CMK (cell line): ENCODE measurements around the gene CBLL1.
A peak's percentile ranks its signal among the peaks of the same experiment; 100 is the strongest.

Experiments used
- DNase-seq: peaks from one replicate; pipeline ENCODE4 v3.0.0-alpha.2; 2010; ENCODE audit warnings: low read depth

The CBLL1 gene

GRCh38 chr7:107742678-107743566 is 1.0 kb upstream of the CBLL1 start:
- peak; percentile 27 for DNase-seq

DNA sequence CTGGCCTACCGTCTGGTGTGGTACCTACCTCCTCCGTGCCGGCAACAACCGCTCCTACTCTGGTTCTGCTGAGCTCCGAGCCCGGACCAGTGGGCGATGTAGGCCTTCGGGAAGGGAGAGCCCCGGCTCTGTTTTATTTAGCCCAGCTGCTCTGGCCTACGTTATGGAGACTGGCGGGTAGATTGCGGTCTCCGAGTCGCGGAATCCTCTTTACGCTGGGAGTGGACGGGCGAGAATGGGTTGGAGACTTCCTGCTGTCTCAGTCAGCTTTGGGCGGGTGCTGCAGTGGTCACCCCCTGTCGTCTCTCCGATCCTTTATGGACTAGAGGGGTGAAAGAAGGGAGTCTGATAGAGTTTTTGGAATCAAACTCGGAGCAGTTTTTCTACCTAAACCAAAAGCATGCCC is 406 bp downstream of the CBLL1 start:
- DNase-seq = peak; percentile 9

- no peak for DNase-seq
Observed at GRCh38 chr7:107746006-107746405, 2.1 kb downstream of the CBLL1 start.

- DNase-seq = no peak
Observed at GRCh38 chr7:107751113-107751512, 7.2 kb downstream of the CBLL1 start.

- DNase-seq = no peak
Observed at GRCh38 chr7:107754642-107755041, 10.7 kb downstream of the CBLL1 start.

DNA sequence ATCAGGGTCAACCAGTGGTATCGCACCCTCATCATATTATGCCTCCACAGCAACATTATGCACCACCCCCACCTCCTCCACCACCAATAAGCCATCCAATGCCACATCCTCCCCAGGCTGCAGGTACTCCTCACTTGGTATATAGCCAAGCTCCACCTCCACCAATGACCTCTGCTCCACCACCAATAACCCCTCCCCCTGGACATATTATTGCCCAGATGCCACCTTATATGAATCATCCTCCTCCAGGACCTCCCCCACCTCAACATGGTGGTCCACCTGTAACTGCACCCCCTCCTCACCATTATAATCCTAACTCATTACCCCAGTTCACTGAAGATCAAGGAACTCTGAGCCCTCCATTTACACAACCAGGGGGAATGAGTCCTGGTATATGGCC is 14.7 kb downstream of the CBLL1 start:
- no peak for DNase-seq

DNA sequence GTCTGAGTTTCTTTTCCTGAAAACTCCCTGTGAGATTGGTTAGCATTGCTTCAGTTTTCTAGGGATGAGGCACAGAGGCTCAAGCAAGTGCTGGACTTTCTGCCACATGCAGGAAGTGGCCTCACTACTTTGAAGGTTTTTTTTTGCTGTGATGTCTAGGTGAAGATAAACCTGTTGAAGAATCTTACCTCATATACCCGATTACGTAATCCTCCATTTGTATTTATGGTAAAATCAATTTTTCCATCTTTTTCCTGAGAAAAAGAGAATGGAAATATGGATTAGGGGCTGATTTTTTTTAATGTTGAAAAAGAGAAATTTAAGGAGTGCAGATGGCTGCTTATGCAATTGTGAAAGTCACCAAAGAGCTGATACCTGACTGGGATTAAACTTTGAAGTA is 23.4 kb downstream of the CBLL1 start:
- no peak for DNase-seq

GRCh38 chr7:107768263-107768662 is 24.3 kb downstream of the CBLL1 start:
- DNase-seq = no peak

- DNase-seq = no peak
Observed at GRCh38 chr7:107773027-107773426, 29.1 kb downstream of the CBLL1 start.

- DNase-seq = no peak
Observed at GRCh38 chr7:107777702-107778101, 33.8 kb downstream of the CBLL1 start.

GRCh38 chr7:107778283-107778682 is 34.3 kb downstream of the CBLL1 start:
- no peak for DNase-seq

GRCh38 chr7:107779647-107780099 is 35.7 kb downstream of the CBLL1 start:
- no peak for DNase-seq

DNA sequence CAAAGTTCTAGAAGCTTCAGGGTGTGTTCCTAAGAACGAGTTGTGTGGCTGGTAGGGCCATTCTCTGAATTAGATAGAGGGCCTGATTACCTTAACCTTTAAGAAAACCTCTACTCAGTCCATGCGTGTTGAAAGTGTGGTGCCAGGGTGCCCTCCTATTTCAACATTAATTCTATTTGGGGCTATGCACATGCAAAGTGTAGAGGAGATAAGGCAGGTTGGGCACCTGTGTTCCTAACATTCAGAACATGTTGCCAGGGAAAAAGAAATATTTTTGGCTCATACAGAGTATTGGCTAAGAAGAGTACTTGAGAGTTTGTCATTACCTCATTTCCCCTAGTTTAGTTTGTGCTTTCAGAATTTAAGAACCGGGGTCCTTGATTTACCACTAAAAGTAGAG is 38.4 kb downstream of the CBLL1 start:
- DNase-seq = no peak

- no peak for DNase-seq
Observed at GRCh38 chr7:107783648-107784047, 39.7 kb downstream of the CBLL1 start.

DNA sequence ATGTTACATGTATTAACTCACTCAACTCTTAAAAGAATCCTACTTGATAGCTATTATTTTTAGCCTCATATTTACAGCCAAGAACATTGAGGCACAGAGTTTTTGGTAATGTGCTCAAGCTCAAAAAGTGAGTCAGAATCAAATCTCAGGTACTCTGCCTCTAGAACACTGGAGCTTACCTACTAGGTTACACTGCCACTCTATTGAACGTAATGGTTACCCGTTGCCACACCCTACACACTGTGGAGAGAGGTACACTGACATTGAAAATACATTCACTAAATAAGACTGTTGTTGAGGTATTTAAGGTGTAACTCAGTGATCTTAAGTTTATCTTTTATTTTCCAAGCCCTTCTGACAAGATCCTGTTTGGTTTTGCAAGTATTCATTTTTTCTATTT is 41.2 kb downstream of the CBLL1 start:
- no peak for DNase-seq

- DNase-seq = no peak
Observed at GRCh38 chr7:107785926-107786325, 42.0 kb downstream of the CBLL1 start.

- no peak for DNase-seq
Observed at GRCh38 chr7:107788216-107788615, 44.3 kb downstream of the CBLL1 start.

DNA sequence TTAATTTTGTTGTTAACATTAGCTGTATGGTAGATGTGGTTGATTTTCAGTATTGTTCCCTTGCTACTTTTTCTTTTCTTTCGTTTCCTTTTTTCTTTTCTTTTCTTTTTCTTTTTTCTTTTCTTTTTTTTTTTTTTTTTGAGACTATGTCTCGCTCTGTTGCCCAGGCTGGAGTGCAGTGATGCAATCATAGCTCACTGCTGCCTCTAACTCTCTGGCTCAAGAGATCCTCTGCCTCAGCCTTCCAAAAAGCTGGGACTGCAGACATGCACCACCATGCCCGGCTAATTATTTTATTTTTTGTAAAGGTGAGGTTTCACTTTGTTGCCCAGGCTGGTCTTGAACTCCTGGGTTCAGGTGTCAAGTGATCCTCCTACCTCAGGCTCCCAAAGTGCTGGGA is 44.7 kb downstream of the CBLL1 start:
- DNase-seq = no peak

GRCh38 chr7:107789647-107790046 is 45.7 kb downstream of the CBLL1 start:
- no peak for DNase-seq

- DNase-seq = no peak
Observed at GRCh38 chr7:107792364-107792763, 48.4 kb downstream of the CBLL1 start.

DNA sequence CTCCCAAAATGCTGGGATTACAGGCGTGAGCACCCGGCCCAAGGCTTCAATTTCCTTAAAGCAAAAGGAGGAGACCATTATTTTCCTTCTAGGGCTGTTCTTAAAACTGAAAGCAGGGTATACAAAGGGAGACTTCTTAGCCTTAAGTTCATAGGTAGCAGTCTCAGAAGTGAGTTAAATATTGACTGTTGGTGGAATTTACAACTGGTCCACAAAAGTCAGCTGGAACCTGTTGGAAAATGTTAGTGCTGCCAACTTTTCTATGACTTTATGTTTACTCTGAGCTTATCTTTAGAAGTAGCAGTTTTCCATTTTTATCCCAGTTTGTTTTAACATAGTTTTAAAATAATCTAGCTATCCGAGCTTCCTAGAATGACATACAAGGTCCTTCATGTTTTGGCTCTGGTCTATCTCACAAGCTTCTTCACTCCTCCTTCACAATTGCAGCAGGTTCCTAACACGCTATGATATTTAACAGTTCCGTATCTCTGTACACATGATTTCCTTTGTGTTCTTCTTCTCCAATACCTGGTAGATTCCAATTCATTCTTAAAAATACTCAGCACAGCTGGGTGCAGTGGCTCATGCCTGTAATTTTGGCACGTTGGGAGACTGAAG is 55.8 kb downstream of the CBLL1 start:
- DNase-seq = no peak

DNA sequence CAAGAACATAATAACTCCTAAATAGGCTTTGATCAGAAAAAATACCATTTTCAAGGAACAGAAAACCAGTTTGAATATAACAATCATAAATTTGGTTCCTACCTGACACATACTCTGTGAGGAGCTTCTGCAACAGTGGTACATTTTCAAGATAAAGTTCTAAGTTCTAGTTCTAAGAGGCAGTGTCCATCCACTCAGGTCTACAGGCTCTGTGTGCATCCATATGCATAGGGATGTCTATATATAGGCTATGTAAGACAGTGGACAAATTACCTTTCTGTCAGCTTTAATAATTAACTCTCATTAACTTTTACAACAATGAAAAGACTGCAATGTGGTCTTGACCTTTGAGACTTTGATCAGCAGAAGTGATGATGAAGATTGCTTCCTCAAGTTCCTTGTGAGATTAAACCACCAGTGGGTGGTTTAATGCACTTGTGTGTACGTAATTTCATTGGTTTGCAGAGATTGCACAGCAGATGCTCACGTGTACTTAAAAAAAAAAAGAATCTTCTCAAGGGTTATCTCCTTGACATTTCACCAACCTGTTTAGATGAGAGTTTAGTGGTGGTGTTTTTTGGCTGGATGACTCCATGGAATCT is 59.2 kb downstream of the CBLL1 start, which contains the start of gene SLC26A3:
Gene SLC26A3 (minus strand): TSS at position 215 of the 602 bp plus-strand sequence. CDS start 8,714 bp downstream, outside the sequence.
- DNase-seq = no peak

- no peak for DNase-seq
Observed at GRCh38 chr7:107809179-107809578, 65.2 kb downstream of the CBLL1 start.
